Thoracic aorta (tissue), 2 donors: ENCODE measurements around the gene MGA. TPM values are rescaled to one million over a fixed set of nuclear protein-coding genes. Genes with fewer than 3 reads are reported as not detected.
A peak's percentile ranks its signal among the peaks of the same experiment; 100 is the strongest.

Experiments used
- ATAC-seq: fragments of 150-250 bp; one replicate; pipeline ENCODE4 v1.8.0; 2017; ENCODE audit warnings: low read depth; ENCODE audit not compliant: insufficient number of reproducible peaks, low FRiP score
- DNase-seq: peaks from one replicate; pipeline ENCODE4 v3.0.0-alpha.2; 2020; ENCODE audit warnings: low spot score
- H3K27ac ChIP-seq, 2 donors: fragments of 200-600 bp; sonication (generic); 1 replicate in 1 of 2; 2 replicates in 1 of 2; pipeline ENCODE4 v1.5.1; 2016; ENCODE audit warnings: mild to moderate bottlenecking in 2 of 2, moderate library complexity in 2 of 2
- H3K27me3 ChIP-seq: fragments of 200-600 bp; sonication (generic); replicated peaks from 2 replicates; pipeline ENCODE4 v1.6.0; 2016; ENCODE audit warnings: mild to moderate bottlenecking; ENCODE audit not compliant: insufficient read depth
- H3K36me3 ChIP-seq: fragments of 200-600 bp; sonication (generic); one replicate; pipeline ENCODE4 v1.5.1; 2016
- H3K4me1 ChIP-seq, 2 donors: fragments of 200-600 bp; sonication (generic); 1 replicate in 1 of 2; 2 replicates in 1 of 2; pipeline versions ENCODE4 v1.5.1 to v1.6.0; 2016; ENCODE audit warnings: low read depth in 2 of 2, mild to moderate bottlenecking in 1 of 2; ENCODE audit not compliant: control insufficient read depth in 1 of 2
- H3K4me3 ChIP-seq: fragments of 200-600 bp; sonication (generic); 2 replicates; pipeline ENCODE4 v1.5.1; 2016; ENCODE audit warnings: mild to moderate bottlenecking
- H3K9me3 ChIP-seq: fragments of 200-600 bp; sonication (generic); 2 replicates; pipeline ENCODE4 v1.5.1; 2016
- CTCF ChIP-seq: fragments of 200-600 bp; sonication (generic); IDR thresholded peaks from one replicate; pipeline ENCODE4 v1.5.1; 2019; ENCODE audit warnings: antibody characterized with exemption
- total RNA-seq, 2 donors: library from RNA; depleted of rRNA; stranded (reverse); fragments of >200 nt; gene quantifications; one replicate each; pipeline versions ENCODE4 v1.1.0 to v1.2.3, GENCODE V29; 2016

The MGA gene
- total RNA-seq, 2 donors from 2014 or later: 32.5 to 57.2 TPM

- no peaks in the 10 kb centered on the region for H3K36me3 ChIP-seq
- no peaks in the 10 kb centered on the region for H3K9me3 ChIP-seq
- TF ChIP-seq CTCF: no peak
- DNase-seq: no peak
- H3K4me3 ChIP-seq: peak overlapping the region; percentile 40
- ATAC-seq: peak; percentile 29
- H3K4me1 ChIP-seq: peaks cover 16 to 30% of the 10 kb centered on the region in 2 donors
- peak overlapping the region; percentile 21 to 42 for H3K27ac ChIP-seq
- no peaks in the 10 kb centered on the region for H3K27me3 ChIP-seq
Observed at GRCh38 chr15:41795996-41796856, 136.0 kb downstream of the MGA start.

GRCh38 chr15:41797201-41797944 is 137.2 kb downstream of the MGA start:
- Histone ChIP-seq H3K4me1 (peaks cover 15 to 20% of the 10 kb centered on the region in 2 donors), H3K9me3 (no peaks in the 10 kb centered on the region), H3K36me3 (no peaks in the 10 kb centered on the region), H3K27me3 (no peaks in the 10 kb centered on the region), H3K27ac (peak overlapping the region in 1 of 2 donors; percentile 42), H3K4me3 (no peak overlapping the region)
- TF ChIP-seq CTCF: no peak
- no peak for ATAC-seq
- DNase-seq: no peak

GRCh38 chr15:41798607-41799487 is 138.6 kb downstream of the MGA start:
- Histone ChIP-seq H3K4me3 (no peak overlapping the region), H3K9me3 (no peaks in the 10 kb centered on the region), H3K4me1 (peaks cover 15 to 22% of the 10 kb centered on the region in 2 donors), H3K27ac (no peak overlapping the region), H3K27me3 (no peaks in the 10 kb centered on the region), H3K36me3 (no peaks in the 10 kb centered on the region)
- DNase-seq (no peak), ATAC-seq (no peak)
- TF ChIP-seq CTCF: no peak

- no peaks in the 10 kb centered on the region for H3K27me3 ChIP-seq
- no peak overlapping the region for H3K27ac ChIP-seq
- TF ChIP-seq CTCF: no peak
- no peak overlapping the region for H3K4me3 ChIP-seq
- H3K4me1 ChIP-seq: peaks cover 15 to 28% of the 10 kb centered on the region in 2 donors
- DNase-seq: no peak
- no peaks in the 10 kb centered on the region for H3K36me3 ChIP-seq
- no peaks in the 10 kb centered on the region for H3K9me3 ChIP-seq
- no peak for ATAC-seq
Observed at GRCh38 chr15:41799488-41799805, 139.2 kb downstream of the MGA start.
